Transverse colon (tissue), 4 donors: ENCODE results near the gene UBE2U. TPM values are rescaled to one million over a fixed set of nuclear protein-coding genes. Genes with fewer than 3 reads are reported as not detected.

Experiments
- DNase-seq: peaks from one replicate; pipeline ENCODE4 v3.0.0-alpha.2; 2019
- H3K27ac ChIP-seq, 4 donors: fragments of 200-600 bp; sonication (generic); 2 replicates each; pipeline ENCODE4 v1.5.1; 2016 to 2018; ENCODE audit warnings: inconsistent platforms in 4 of 4
- H3K27me3 ChIP-seq: fragments of 200-600 bp; sonication (generic); 2 replicates; pipeline ENCODE4 v1.5.1; 2017; ENCODE audit warnings: inconsistent platforms
- H3K36me3 ChIP-seq, 4 donors: fragments of 200-600 bp; sonication (generic); 2 replicates each; pipeline ENCODE4 v1.5.1; 2017 to 2019; ENCODE audit warnings: inconsistent platforms in 4 of 4
- H3K4me1 ChIP-seq, 4 donors: fragments of 200-600 bp; sonication (generic); 2 replicates each; pipeline ENCODE4 v1.5.1; 2017 to 2020; ENCODE audit warnings: inconsistent platforms in 4 of 4
- H3K4me3 ChIP-seq, 4 donors: fragments of 200-600 bp; sonication (generic); 1 replicate in 1 of 4; 2 replicates in 3 of 4; pipeline versions ENCODE4 v1.5.1 to v1.6.1; 2017 to 2019; ENCODE audit warnings: inconsistent platforms in 4 of 4
- H3K9me3 ChIP-seq, 2 donors: fragments of 200-600 bp; sonication (generic); 2 replicates each; pipeline ENCODE4 v1.5.1; 2017 to 2019; ENCODE audit warnings: inconsistent platforms in 2 of 2
- EP300 ChIP-seq: sonication (generic); formaldehyde crosslinking; IDR thresholded peaks from one replicate; pipeline ENCODE4 v1.6.1; 2017; ENCODE audit warnings: antibody characterized with exemption, low read depth
- POLR2A ChIP-seq: fragments of 450-650 bp; IDR thresholded peaks from one replicate; pipeline ENCODE4 v1.6.1; 2016; ENCODE audit warnings: antibody characterized with exemption, mild to moderate bottlenecking, moderate library complexity
- POLR2AphosphoS5 ChIP-seq, 3 donors: sonication (generic); formaldehyde crosslinking; IDR thresholded peaks; one replicate each; pipeline ENCODE4 v1.6.1; 2016; ENCODE audit warnings: antibody characterized with exemption in 3 of 3
- WGBS, 2 donors: methylation state at CpG; one replicate each; pipeline ENCODE4 v1.1.5; 2018; ENCODE audit warnings: low coverage in 1 of 2; 5-methylcytosine and 5-hydroxymethylcytosine counted together
- in situ Hi-C, 4 donors: fragments of 200-750 bp; cut with MboI; loops; one replicate each; pipeline versions ENCODE4 v1.15.0 to v1.15.1; 2017; ENCODE audit warnings: low sequenced_read_pairs in 3 of 4, low pct_ligation_motif_present in 1 of 4, low pct_unique_long_range_greater_than_20kb in 1 of 4
- intact Hi-C: fragments of 100-400 bp; cut with DNase I; formaldehyde crosslinking; loops from one replicate; pipeline ENCODE4 v1.15.1; 2023; ENCODE audit warnings: low total_unique reads
- total RNA-seq, 4 donors: library from RNA; depleted of rRNA; stranded (reverse); fragments of >200 nt; gene quantifications; one replicate each; pipeline ENCODE4 v1.1.0, GENCODE V29; 2016
- TF ChIP-seq, protein P1 (sequence below), 5 experiments: fragments of 200-600 bp in 3 of 5; fragments of 450-650 bp in 2 of 5; sonication (generic) in 3 of 5; IDR thresholded peaks; 1 replicate in 2 of 5; 2 replicates in 3 of 5; pipeline ENCODE4 v1.5.1; 2016 to 2017; ENCODE audit warnings: antibody characterized with exemption in 5 of 5, inconsistent platforms in 3 of 5, mild to moderate bottlenecking in 2 of 5, moderate library complexity in 1 of 5

The UBE2U gene
- total RNA-seq, 4 donors from 2014 or later: not detected

GRCh38 chr1:64173336-64173940, 30.0 kb upstream of the UBE2U start:
- in situ Hi-C loops: no loop called here
- H3K36me3 ChIP-seq: no peaks in the 10 kb centered on the region
- H3K27ac ChIP-seq: peak overlapping the region in 1 of 4 donors; percentile 10
- intact Hi-C loops: loop anchor here (2.0 kb wide), 1 partner anchor 67 kb away; no protein-coding TSS in a partner anchor
- H3K4me3 ChIP-seq: no peak overlapping the region
- peaks cover 0 to 22% (median 13%) of the 10 kb centered on the region in 4 donors for H3K4me1 ChIP-seq
- 75 to 92% methylated on average over 4 to 6 of the region's 6 CpGs for WGBS, 2 donors
- no peaks in the 10 kb centered on the region for H3K9me3 ChIP-seq
- TF ChIP-seq POLR2A (no peak), POLR2AphosphoS5 (IDR thresholded peaks at IDR 0.05) (no peak), EP300 (no peak)
- TF ChIP-seq, protein P1, sequence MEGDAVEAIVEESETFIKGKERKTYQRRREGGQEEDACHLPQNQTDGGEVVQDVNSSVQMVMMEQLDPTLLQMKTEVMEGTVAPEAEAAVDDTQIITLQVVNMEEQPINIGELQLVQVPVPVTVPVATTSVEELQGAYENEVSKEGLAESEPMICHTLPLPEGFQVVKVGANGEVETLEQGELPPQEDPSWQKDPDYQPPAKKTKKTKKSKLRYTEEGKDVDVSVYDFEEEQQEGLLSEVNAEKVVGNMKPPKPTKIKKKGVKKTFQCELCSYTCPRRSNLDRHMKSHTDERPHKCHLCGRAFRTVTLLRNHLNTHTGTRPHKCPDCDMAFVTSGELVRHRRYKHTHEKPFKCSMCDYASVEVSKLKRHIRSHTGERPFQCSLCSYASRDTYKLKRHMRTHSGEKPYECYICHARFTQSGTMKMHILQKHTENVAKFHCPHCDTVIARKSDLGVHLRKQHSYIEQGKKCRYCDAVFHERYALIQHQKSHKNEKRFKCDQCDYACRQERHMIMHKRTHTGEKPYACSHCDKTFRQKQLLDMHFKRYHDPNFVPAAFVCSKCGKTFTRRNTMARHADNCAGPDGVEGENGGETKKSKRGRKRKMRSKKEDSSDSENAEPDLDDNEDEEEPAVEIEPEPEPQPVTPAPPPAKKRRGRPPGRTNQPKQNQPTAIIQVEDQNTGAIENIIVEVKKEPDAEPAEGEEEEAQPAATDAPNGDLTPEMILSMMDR (IDR thresholded peaks at IDR 0.05): no peak
- DNase-seq: no peak
- no peaks in the 10 kb centered on the region for H3K27me3 ChIP-seq

DNA sequence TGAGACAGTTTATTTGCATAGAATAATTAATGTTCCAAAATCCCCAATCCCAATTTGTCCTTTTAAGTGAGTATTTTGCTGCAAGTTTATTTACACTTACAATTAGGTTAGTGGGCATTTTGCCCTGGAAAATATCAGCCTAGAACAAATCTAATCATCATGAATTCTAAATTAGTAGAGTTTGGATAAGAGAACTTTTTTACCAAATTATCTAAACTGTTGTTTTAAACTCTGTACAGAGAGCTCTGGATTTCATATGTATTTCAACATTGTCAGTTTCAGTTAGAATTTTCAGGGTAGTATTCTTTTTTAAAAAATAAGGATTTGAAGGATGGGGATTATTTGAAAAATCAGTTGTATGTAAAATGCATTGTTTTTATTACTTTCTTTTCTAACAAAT, 27.8 kb upstream of the UBE2U start:
- Histone ChIP-seq H3K9me3 (no peaks in the 10 kb centered on the region), H3K36me3 (no peaks in the 10 kb centered on the region), H3K4me1 (peaks cover 0 to 22% (median 13%) of the 10 kb centered on the region in 4 donors), H3K27ac (no peak overlapping the region), H3K4me3 (no peak overlapping the region), H3K27me3 (no peaks in the 10 kb centered on the region)
- TF ChIP-seq POLR2AphosphoS5 (IDR thresholded peaks at IDR 0.05) (no peak), POLR2A (no peak), EP300 (no peak)
- TF ChIP-seq, protein P1 (IDR thresholded peaks at IDR 0.05): no peak
- no peak for DNase-seq
- in situ Hi-C loops: no loop called here
- intact Hi-C loops: no loop called here

- no peak overlapping the region for H3K27ac ChIP-seq
- TF ChIP-seq POLR2A (no peak), EP300 (no peak), POLR2AphosphoS5 (IDR thresholded peaks at IDR 0.05) (no peak)
- TF ChIP-seq, protein P1 (IDR thresholded peaks at IDR 0.05): no peak
- H3K4me3 ChIP-seq: no peak overlapping the region
- no peaks in the 10 kb centered on the region for H3K27me3 ChIP-seq
- WGBS, 2 donors: 61 to 77% methylated on average over 2 to 3 of the region's 3 CpGs
- H3K9me3 ChIP-seq: no peaks in the 10 kb centered on the region
- no peaks in the 10 kb centered on the region for H3K36me3 ChIP-seq
- no peak for DNase-seq
- peaks cover 0 to 18% (median 11%) of the 10 kb centered on the region in 4 donors for H3K4me1 ChIP-seq
- in situ Hi-C loops: no loop called here
- intact Hi-C loops: no loop called here
Measured at GRCh38 chr1:64176659-64177058, 26.8 kb upstream of the UBE2U start.

- intact Hi-C loops: no loop called here
- no peaks in the 10 kb centered on the region for H3K27me3 ChIP-seq
- TF ChIP-seq POLR2A (no peak), EP300 (no peak), POLR2AphosphoS5 (IDR thresholded peaks at IDR 0.05) (no peak)
- TF ChIP-seq, protein P1 (IDR thresholded peaks at IDR 0.05): no peak
- in situ Hi-C loops: no loop called here
- no peaks in the 10 kb centered on the region for H3K9me3 ChIP-seq
- no peaks in the 10 kb centered on the region for H3K36me3 ChIP-seq
- H3K27ac ChIP-seq: no peak overlapping the region
- DNase-seq: no peak
- peaks cover 0 to 2% (median 0%) of the 10 kb centered on the region in 4 donors for H3K4me1 ChIP-seq
- WGBS, 2 donors: 86 to 90% methylated on average over 3 to 4 of the region's 4 CpGs
- H3K4me3 ChIP-seq: no peak overlapping the region
Measured at GRCh38 chr1:64179588-64179987, 23.8 kb upstream of the UBE2U start.
